NT2/D1 (cell line): ENCODE measurements around the gene RIPOR2.

Experiments used
- DNase-seq: peaks from one replicate; pipeline ENCODE4 v3.0.0-alpha.2; 2011; ENCODE audit warnings: low read depth, low spot score
- H3K27me3 ChIP-seq: 2 replicates; pipeline ENCODE4 v1.6.0; 2011; ENCODE audit warnings: mild to moderate bottlenecking; ENCODE audit not compliant: insufficient read length, insufficient read depth
- H3K36me3 ChIP-seq: 2 replicates; pipeline ENCODE4 v1.6.1; 2011; ENCODE audit warnings: mild to moderate bottlenecking, low read length, mixed read lengths; ENCODE audit not compliant: insufficient read depth, insufficient read length
- H3K4me1 ChIP-seq: 2 replicates; pipeline ENCODE4 v1.5.1; 2011; ENCODE audit not compliant: insufficient read depth, insufficient read length
- H3K4me3 ChIP-seq: 2 replicates; pipeline ENCODE4 v1.5.1; 2011; ENCODE audit warnings: low read depth; ENCODE audit not compliant: insufficient read length
- H3K9ac ChIP-seq: 2 replicates; pipeline ENCODE4 v1.6.0; 2011; ENCODE audit warnings: low read depth; ENCODE audit not compliant: insufficient read length
- H3K9me3 ChIP-seq: 2 replicates; pipeline ENCODE4 v1.5.1; 2011; ENCODE audit warnings: mild to moderate bottlenecking, low read length; ENCODE audit not compliant: insufficient read depth
- SUZ12 ChIP-seq: IDR thresholded peaks from 2 replicates; pipeline ENCODE4 v1.6.1; 2011; ENCODE audit not compliant: insufficient read length, insufficient read depth; ENCODE audit errors: extremely low read depth
- YY1 ChIP-seq: IDR thresholded peaks from 2 replicates; pipeline ENCODE4 v1.6.1; 2011; ENCODE audit not compliant: insufficient read length, insufficient read depth
- ZNF274 ChIP-seq: IDR thresholded peaks from 2 replicates; pipeline ENCODE4 v1.6.1; 2011; ENCODE audit warnings: mild to moderate bottlenecking, low read depth, low read length

Gene RIPOR2, protein sequence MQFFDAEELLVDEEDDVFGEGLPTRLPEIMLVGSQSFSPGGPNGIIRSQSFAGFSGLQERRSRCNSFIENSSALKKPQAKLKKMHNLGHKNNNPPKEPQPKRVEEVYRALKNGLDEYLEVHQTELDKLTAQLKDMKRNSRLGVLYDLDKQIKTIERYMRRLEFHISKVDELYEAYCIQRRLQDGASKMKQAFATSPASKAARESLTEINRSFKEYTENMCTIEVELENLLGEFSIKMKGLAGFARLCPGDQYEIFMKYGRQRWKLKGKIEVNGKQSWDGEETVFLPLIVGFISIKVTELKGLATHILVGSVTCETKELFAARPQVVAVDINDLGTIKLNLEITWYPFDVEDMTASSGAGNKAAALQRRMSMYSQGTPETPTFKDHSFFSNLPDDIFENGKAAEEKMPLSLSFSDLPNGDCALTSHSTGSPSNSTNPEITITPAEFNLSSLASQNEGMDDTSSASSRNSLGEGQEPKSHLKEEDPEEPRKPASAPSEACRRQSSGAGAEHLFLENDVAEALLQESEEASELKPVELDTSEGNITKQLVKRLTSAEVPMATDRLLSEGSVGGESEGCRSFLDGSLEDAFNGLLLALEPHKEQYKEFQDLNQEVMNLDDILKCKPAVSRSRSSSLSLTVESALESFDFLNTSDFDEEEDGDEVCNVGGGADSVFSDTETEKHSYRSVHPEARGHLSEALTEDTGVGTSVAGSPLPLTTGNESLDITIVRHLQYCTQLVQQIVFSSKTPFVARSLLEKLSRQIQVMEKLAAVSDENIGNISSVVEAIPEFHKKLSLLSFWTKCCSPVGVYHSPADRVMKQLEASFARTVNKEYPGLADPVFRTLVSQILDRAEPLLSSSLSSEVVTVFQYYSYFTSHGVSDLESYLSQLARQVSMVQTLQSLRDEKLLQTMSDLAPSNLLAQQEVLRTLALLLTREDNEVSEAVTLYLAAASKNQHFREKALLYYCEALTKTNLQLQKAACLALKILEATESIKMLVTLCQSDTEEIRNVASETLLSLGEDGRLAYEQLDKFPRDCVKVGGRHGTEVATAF

DNA sequence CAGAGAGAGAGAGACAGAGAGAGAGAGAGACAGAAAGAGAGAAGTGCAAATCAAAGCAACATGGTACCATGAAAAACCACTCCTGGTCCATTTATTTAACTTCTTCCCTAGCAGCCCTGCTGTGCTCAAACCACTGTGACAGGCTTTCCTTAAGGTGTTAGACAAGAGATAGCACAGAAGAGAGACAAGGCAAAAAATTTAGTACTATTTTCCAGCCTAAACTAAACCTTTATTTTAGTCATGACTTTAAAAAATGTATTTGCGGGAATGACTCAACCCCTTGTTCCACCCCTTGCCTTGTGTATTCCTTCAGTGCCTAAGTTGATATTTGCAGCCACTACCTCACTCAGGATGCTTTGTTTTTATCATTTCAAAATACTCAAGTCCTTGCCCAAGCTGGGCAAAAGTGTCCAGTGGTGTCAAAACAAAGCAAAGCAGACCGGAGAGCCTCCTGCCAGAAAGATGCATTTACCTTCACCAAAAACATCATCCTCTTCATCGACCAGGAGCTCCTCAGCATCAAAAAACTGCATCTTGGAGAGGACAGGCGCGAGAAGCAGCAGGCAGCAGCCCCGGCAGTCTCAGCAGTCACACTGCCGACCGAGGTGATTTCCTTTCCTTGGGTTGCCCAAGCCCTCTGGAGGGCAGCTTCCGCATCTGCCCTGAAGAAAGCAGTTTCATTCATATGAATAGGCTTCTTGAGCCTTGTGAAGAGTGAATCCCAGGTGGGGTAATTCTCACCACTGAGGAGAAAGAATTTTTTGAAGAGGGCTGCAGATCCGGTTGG, at the start of gene RIPOR2:
RIPOR2 (minus strand) TSS at position 595 of the 787 bp plus-strand sequence; CDS start at position 533, 62 bp downstream.
- DNase-seq = peak; percentile 42
- Histone ChIP-seq H3K36me3 (no peaks in the 10 kb centered on the region), H3K4me3 (no peak within 1 kb of the TSS), H3K9ac (no peak within 1 kb of the TSS), H3K9me3 (no peaks in the 10 kb centered on the region), H3K4me1 (no peaks in the 10 kb centered on the region), H3K27me3 (no peaks in the 10 kb centered on the region)
- TF ChIP-seq ZNF274 = no peak
- no peak for TF ChIP-seq YY1
- no peak for TF ChIP-seq SUZ12

- H3K9ac ChIP-seq = no peak overlapping the region
- no peak for TF ChIP-seq ZNF274
- no peak for TF ChIP-seq SUZ12
- no peak for TF ChIP-seq YY1
- peak; percentile 71 for DNase-seq
- no peaks in the 10 kb centered on the region for H3K36me3 ChIP-seq
- no peak overlapping the region for H3K4me3 ChIP-seq
- H3K4me1 ChIP-seq = no peaks in the 10 kb centered on the region
- H3K9me3 ChIP-seq = peaks cover 7% of the 10 kb centered on the region; the same call in 1 of the 2 replicates
- no peaks in the 10 kb centered on the region for H3K27me3 ChIP-seq
These were observed 49.6 kb upstream of the RIPOR2 start for GRCh38 chr6:24985323-24985722.

DNA sequence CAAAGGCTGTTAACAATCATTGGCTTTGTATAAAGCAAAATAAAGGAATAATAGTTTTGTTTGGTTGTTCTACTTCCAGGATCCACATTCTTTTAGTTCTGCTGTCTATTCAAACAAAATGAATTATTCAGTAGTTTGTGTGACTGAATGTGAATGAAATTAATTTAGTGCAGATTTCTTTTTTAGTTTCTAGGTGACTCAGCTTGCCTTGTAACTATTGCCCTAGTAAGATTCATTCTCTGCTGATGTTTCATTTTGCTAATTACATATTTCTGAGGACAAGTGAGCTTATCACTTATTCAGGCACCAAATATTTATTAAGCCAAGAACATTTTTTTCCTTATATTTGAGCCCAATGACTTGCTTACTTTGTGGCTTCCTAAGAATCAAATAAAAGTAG, 46.5 kb upstream of the RIPOR2 start:
- no peaks in the 10 kb centered on the region for H3K36me3 ChIP-seq
- H3K9me3 ChIP-seq = peaks cover 4% of the 10 kb centered on the region; the same call in 1 of the 2 replicates
- no peak overlapping the region for H3K4me3 ChIP-seq
- no peaks in the 10 kb centered on the region for H3K27me3 ChIP-seq
- DNase-seq = no peak
- no peaks in the 10 kb centered on the region for H3K4me1 ChIP-seq
- no peak overlapping the region for H3K9ac ChIP-seq
- TF ChIP-seq SUZ12 (no peak), ZNF274 (no peak), YY1 (no peak)

DNA sequence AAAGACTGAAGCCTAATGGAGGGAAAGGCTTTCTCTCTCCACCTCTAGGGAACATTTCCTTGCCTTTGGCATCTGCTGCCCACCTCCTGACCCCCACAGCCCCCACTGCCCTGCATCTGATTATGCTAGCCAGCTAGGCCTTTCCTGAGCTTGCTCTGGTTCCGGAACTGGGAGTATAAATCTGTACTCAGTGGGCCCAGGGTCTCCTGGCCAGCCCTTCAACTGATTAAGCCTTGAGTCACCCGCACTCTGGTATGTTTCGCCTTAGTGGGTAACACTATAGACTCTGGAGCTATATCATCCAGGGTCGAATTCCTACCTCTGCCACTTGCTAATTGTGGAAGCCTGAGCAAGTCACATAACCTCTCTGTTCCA, 45.6 kb upstream of the RIPOR2 start:
- Histone ChIP-seq H3K36me3 (no peaks in the 10 kb centered on the region), H3K9me3 (no peaks in the 10 kb centered on the region), H3K9ac (peak overlapping the region; percentile 44), H3K4me1 (no peaks in the 10 kb centered on the region), H3K4me3 (no peak overlapping the region), H3K27me3 (no peaks in the 10 kb centered on the region)
- peak; percentile 61 for DNase-seq
- TF ChIP-seq YY1 = no peak
- TF ChIP-seq ZNF274 = no peak
- no peak for TF ChIP-seq SUZ12

GRCh38 chr6:24980507-24981385, 45.0 kb upstream of the RIPOR2 start:
- H3K4me3 ChIP-seq = no peak overlapping the region
- TF ChIP-seq ZNF274 (no peak), SUZ12 (no peak), YY1 (no peak)
- H3K4me1 ChIP-seq = no peaks in the 10 kb centered on the region
- H3K9me3 ChIP-seq = no peaks in the 10 kb centered on the region
- DNase-seq = peak; percentile 62
- no peaks in the 10 kb centered on the region for H3K27me3 ChIP-seq
- no peaks in the 10 kb centered on the region for H3K36me3 ChIP-seq
- H3K9ac ChIP-seq = peak overlapping the region; percentile 42

DNA sequence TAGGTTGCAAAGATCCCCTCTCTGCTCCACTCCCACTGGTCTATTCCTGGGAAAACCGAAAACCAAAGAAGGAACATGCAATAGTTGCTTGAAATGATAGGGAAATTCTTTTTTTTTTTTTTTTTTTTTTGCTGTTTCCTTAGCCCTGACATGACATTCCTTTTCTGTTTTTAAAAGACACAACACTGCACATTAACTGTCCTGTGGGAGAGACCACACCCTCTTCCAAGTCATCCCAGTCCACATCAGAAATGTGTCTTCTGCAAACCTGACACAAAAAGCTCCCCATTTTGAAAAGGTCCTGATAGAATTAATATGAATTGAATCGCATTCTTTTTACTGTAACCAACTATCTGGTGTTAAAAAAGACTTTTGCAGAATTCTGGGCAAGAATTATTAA, 43.4 kb upstream of the RIPOR2 start:
- Histone ChIP-seq H3K27me3 (no peaks in the 10 kb centered on the region), H3K36me3 (no peaks in the 10 kb centered on the region), H3K9me3 (no peaks in the 10 kb centered on the region), H3K4me3 (no peak overlapping the region), H3K9ac (no peak overlapping the region), H3K4me1 (no peaks in the 10 kb centered on the region)
- TF ChIP-seq YY1 (no peak), ZNF274 (no peak), SUZ12 (no peak)
- DNase-seq = no peak
